Mesothelial cell of epicardium (in vitro differentiated cells): Measurements from ENCODE around the gene LHX5. TPM values are rescaled to one million over a fixed set of nuclear protein-coding genes. Genes with fewer than 3 reads are reported as not detected.

ENCODE experiments used
- DNase-seq, 2 experiments: peaks; one replicate each; pipeline ENCODE4 v3.0.0; 2021; ENCODE audit warnings: low spot score in 2 of 2; ENCODE audit not compliant: unreplicated experiment in 2 of 2
- H3K27ac Mint-ChIP-seq: 2 replicates; pipeline ENCODE4 v1.8.0; 2021; ENCODE audit warnings: mixed read lengths
- H3K27me3 Mint-ChIP-seq: 2 replicates; pipeline ENCODE4 v1.8.0; 2021; ENCODE audit warnings: low read depth, mixed read lengths
- H3K36me3 Mint-ChIP-seq: 2 replicates; pipeline ENCODE4 v1.8.0; 2021; ENCODE audit warnings: mixed read lengths
- H3K4me1 Mint-ChIP-seq: 2 replicates; pipeline ENCODE4 v1.8.0; 2021; ENCODE audit warnings: mixed read lengths
- H3K4me3 Mint-ChIP-seq: 2 replicates; pipeline ENCODE4 v1.8.0; 2021; ENCODE audit warnings: mild to moderate bottlenecking, moderate library complexity, mixed read lengths
- H3K9me3 Mint-ChIP-seq: 2 replicates; pipeline ENCODE4 v1.8.0; 2021; ENCODE audit warnings: mixed read lengths
- total RNA-seq: library from RNA; stranded (reverse); gene quantifications from 3 replicates; pipeline ENCODE4 v1.2.1, GENCODE V29; 2021
- TF ChIP-seq, protein P1 (sequence below): fragments of 200-600 bp; sonication (generic); IDR thresholded peaks from one replicate; pipeline ENCODE4 v1.5.0; 2021; ENCODE audit warnings: antibody characterized with exemption; ENCODE audit not compliant: unreplicated experiment

Gene LHX5
- not detected in 3 replicates for total RNA-seq

DNA sequence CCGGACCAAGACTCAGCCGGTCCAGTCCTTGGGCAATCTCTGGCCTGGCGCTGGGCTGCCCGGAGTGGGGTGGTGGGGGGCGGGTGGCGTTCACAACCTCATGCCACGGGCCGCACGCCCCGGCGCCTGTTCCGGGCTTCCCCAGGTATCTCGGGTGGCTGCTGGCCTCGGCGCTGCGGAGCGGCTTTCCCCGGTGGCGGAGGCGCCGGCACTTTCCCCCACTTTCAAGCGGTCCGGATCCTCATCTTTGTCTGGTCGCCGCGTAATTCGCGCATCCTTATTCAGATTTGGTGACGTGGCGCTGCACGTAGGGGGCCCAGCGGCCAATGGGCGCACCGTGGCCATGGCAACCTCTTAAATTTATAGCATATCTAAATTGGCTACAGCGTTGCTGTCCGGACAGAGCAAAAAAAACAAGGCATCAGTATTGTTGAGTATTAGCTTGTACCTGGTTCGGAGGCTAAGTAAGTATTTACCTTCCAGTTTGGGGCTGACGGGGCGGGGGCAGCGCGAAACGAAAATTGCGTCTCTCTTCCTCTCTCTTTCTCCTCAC lies at the start of gene LHX5:
Gene LHX5, minus strand, starts transcription at position 253 of the 553 bp plus-strand sequence. CDS start 373 bp downstream, outside the sequence.
- Mint-ChIP-seq H3K27me3 (peaks cover 97% of the 10 kb centered on the region), H3K27ac (no peak within 1 kb of the TSS), H3K4me1 (peaks cover 6% of the 10 kb centered on the region), H3K4me3 (no peak within 1 kb of the TSS), H3K9me3 (no peaks in the 10 kb centered on the region), H3K36me3 (no peaks in the 10 kb centered on the region)
- DNase-seq: no peak
- TF ChIP-seq, protein P1, sequence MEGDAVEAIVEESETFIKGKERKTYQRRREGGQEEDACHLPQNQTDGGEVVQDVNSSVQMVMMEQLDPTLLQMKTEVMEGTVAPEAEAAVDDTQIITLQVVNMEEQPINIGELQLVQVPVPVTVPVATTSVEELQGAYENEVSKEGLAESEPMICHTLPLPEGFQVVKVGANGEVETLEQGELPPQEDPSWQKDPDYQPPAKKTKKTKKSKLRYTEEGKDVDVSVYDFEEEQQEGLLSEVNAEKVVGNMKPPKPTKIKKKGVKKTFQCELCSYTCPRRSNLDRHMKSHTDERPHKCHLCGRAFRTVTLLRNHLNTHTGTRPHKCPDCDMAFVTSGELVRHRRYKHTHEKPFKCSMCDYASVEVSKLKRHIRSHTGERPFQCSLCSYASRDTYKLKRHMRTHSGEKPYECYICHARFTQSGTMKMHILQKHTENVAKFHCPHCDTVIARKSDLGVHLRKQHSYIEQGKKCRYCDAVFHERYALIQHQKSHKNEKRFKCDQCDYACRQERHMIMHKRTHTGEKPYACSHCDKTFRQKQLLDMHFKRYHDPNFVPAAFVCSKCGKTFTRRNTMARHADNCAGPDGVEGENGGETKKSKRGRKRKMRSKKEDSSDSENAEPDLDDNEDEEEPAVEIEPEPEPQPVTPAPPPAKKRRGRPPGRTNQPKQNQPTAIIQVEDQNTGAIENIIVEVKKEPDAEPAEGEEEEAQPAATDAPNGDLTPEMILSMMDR: no peak

DNA sequence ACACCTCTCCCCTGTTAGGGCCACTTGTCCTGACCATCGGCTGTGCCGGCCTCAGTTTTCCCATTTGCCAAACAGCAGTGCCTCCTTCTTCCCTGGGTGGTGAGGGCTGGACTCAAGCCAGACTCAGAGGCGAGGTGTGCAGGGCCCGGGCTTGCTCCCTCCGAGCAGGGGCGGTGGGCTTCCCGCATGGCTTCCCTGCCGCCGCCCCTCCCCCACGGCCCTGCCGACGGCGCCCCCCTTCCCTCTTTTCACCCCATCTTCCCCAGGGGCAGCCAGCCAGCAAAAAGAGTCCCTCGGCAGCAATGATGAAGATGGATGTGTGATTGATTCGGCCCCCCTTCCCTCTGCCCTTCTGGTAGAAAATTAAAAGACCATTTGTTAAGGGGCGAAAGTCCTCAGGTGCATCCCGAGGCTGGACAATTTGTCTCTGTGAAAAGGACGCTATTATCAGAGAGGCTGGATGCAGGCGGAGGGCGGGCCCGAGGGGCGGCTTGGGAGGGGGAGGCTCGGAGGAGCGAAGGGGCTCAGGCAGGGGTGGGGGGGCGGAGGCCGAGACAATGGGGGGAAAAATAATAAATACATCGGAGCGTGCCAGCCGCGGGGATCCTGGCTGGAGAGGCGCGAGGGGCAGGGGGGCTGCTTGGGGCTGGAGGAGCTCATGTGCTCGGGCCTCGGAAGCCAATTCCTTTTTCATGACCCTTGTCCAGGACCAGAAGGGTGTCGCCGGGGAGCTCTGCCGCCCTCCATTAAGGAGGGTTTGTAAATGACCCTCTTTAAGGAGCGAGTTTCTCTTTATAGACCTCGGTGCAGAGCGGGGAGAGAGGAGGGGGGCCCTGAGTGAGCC lies 48.0 kb upstream of the LHX5 start:
- peaks cover 1% of the 10 kb centered on the region for H3K4me1 Mint-ChIP-seq
- peaks cover 92% of the 10 kb centered on the region for H3K27me3 Mint-ChIP-seq
- DNase-seq: no peak
- H3K36me3 Mint-ChIP-seq: no peaks in the 10 kb centered on the region
- H3K4me3 Mint-ChIP-seq: no peak overlapping the region
- H3K27ac Mint-ChIP-seq: no peak overlapping the region
- no peaks in the 10 kb centered on the region for H3K9me3 Mint-ChIP-seq
- TF ChIP-seq, protein P1: no peak

DNA sequence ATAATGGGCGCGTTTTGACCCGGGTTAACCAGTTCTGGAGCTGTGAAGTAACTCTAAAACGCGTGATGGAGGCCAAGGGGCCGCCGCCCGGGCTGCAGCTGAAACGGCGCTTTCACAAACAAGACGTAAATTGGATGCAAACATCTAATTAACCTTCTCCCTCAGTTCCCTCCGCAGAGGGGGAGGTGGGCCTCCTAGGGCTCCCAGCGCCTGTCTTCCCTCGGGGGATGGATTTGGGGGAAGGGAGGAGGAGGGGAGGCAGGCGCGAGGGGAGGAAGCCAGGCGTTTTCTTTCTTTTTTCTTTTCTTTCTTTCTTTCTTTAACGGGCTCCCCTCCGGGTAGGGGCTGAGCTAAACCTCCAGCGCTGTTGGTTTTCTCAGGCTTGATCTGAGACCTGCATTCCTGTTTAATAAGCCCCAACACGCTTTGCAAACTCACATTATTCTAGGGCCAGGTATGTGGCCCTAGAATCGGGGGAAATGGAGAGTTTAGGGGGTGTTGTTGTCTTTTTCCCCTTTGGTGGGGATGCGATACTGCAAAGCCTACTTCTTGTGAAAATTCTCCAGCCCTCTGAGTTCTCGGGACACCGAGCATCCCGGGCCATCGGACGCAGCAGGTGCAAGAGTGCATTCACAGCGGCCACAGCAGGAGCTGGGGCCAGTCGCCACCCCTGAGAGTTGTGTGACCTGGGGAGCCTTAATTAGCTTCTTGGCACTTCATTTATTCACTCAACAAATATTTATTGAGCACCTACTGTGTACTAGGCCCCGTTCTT lies 43.6 kb upstream of the LHX5 start:
- no peak overlapping the region for H3K27ac Mint-ChIP-seq
- no peaks in the 10 kb centered on the region for H3K36me3 Mint-ChIP-seq
- no peak overlapping the region for H3K4me3 Mint-ChIP-seq
- peaks cover 96% of the 10 kb centered on the region for H3K27me3 Mint-ChIP-seq
- no peaks in the 10 kb centered on the region for H3K9me3 Mint-ChIP-seq
- no peak for DNase-seq
- TF ChIP-seq, protein P1: no peak
- H3K4me1 Mint-ChIP-seq: peaks cover 1% of the 10 kb centered on the region

DNA sequence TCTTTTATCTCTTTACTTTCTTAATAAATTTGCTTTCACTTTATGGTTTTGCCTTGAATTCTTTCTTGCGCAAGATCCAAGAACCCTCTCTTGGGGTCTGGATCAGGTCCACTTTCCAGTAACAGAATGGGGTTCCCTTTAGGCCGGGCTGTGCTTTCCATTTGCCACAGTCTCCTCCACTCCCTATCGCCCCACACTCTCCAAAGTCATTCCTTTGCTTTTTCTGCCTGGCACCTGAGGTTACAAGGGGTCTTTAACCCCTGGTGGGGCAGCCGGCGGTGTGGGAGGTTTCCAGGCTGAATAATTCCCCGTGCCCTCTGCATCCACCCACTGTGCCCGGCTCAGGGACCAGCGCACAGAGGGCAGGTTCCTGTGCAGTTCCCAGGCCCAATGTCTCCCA lies 42.9 kb upstream of the LHX5 start:
- TF ChIP-seq, protein P1: no peak
- no peak overlapping the region for H3K27ac Mint-ChIP-seq
- H3K4me1 Mint-ChIP-seq: peaks cover 1% of the 10 kb centered on the region
- no peaks in the 10 kb centered on the region for H3K36me3 Mint-ChIP-seq
- DNase-seq: no peak
- H3K4me3 Mint-ChIP-seq: no peak overlapping the region
- H3K27me3 Mint-ChIP-seq: peaks cover 96% of the 10 kb centered on the region
- H3K9me3 Mint-ChIP-seq: no peaks in the 10 kb centered on the region

DNA sequence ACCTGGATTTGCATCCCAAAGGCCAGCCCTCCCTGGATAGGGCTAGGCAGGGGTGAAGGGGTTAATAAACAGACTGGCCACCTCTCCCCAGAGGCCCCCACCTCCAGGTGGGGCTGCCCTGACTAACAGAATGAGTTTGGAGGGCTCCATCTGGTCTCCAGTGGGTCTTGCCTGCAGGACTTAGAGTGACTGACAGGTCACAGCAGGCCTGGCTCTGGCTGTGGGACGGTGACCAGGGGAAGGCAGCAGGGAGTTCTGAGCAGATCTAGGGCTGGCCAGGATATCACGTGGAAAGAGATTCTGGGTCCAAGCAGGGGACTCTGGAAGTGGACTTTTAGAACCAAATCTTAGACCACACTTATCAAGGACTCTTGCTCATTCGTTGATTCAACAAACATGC lies 40.9 kb upstream of the LHX5 start:
- DNase-seq: no peak
- no peaks in the 10 kb centered on the region for H3K36me3 Mint-ChIP-seq
- H3K27me3 Mint-ChIP-seq: peaks cover 94% of the 10 kb centered on the region
- TF ChIP-seq, protein P1: no peak
- H3K9me3 Mint-ChIP-seq: no peaks in the 10 kb centered on the region
- H3K4me3 Mint-ChIP-seq: no peak overlapping the region
- peaks cover 1% of the 10 kb centered on the region for H3K4me1 Mint-ChIP-seq
- no peak overlapping the region for H3K27ac Mint-ChIP-seq
